IPS-18a (cell line): ENCODE results near the gene LRIG1.

Source experiments
- H3K27ac ChIP-seq: one replicate; pipeline ENCODE4 v1.5.1; 2013; ENCODE audit warnings: low read length
- H3K27me3 ChIP-seq: one replicate; pipeline ENCODE4 v1.6.1; 2013; ENCODE audit warnings: mild to moderate bottlenecking, low read length; ENCODE audit not compliant: control insufficient read depth, insufficient read depth
- H3K36me3 ChIP-seq: one replicate; pipeline ENCODE4 v1.6.1; 2013; ENCODE audit warnings: low read depth, low read length; ENCODE audit not compliant: control insufficient read depth
- H3K4me1 ChIP-seq: one replicate; pipeline ENCODE4 v1.6.1; 2013; ENCODE audit warnings: low read depth, low read length; ENCODE audit not compliant: control insufficient read depth
- H3K4me3 ChIP-seq: one replicate; pipeline ENCODE4 v1.5.1; 2013; ENCODE audit warnings: low read length
- H3K9ac ChIP-seq: one replicate; pipeline ENCODE4 v1.6.1; 2013; ENCODE audit warnings: mild to moderate bottlenecking, low read length, moderate library complexity
- H3K9me3 ChIP-seq: one replicate; pipeline ENCODE4 v1.6.1; 2013; ENCODE audit warnings: low read depth, low read length; ENCODE audit not compliant: control insufficient read depth

LRIG1 gene

GRCh38 chr3:66484106-66484844, 16.5 kb downstream of the LRIG1 start:
- H3K4me3 ChIP-seq = no peak overlapping the region
- H3K27ac ChIP-seq = no peak overlapping the region
- no peaks in the 10 kb centered on the region for H3K9me3 ChIP-seq
- H3K36me3 ChIP-seq = no peaks in the 10 kb centered on the region
- H3K27me3 ChIP-seq = no peaks in the 10 kb centered on the region
- H3K4me1 ChIP-seq = peaks cover 84% of the 10 kb centered on the region
- H3K9ac ChIP-seq = no peak overlapping the region

DNA sequence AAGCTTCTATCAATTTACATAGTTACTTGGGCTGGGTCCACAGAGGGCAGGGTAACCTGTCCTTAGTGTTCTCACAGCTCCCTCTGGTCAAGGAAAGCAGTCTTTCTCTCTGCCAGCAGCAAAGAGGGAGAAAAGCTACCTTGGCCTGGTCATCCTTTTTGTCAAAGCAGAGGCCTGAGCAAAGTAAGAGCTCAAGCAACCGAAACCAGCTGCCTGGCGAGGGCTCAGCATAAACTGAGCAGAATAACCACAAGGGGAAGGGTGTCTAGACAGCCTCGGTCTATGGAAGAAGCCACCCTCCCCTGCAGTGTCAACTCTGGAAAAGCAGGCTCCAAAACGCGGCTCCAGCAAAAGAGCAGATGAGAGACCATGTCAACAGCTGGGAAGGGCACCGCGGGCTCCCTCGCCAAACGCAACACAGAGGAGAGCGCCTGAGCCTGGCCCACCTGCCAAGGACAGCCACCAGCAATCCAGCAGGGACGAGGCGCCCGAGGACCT, 17.4 kb downstream of the LRIG1 start:
- Histone ChIP-seq H3K27ac (no peak overlapping the region), H3K4me1 (peaks cover 89% of the 10 kb centered on the region), H3K9ac (no peak overlapping the region), H3K4me3 (no peak overlapping the region), H3K36me3 (no peaks in the 10 kb centered on the region), H3K9me3 (no peaks in the 10 kb centered on the region), H3K27me3 (no peaks in the 10 kb centered on the region)

DNA sequence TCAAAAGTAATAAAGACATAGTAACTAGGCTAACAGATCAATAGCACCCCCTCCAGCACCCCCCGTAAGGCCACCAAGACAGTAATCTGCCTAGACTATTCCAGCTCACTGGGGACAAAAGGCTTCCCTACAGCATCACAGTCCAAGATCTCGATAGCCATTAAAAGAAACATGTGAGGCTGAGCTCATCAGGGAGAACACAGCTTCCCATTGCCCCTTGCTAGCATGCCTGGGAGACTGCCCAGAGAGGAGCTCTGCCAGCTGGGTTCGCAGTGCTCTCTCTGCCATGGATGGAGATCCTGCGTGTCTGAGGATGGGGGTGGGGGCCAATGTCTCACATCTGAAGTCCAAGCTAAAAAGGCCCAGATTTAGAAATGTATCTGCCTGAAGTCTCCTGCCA, 17.8 kb downstream of the LRIG1 start:
- Histone ChIP-seq H3K4me1 (peaks cover 91% of the 10 kb centered on the region), H3K36me3 (no peaks in the 10 kb centered on the region), H3K27me3 (no peaks in the 10 kb centered on the region), H3K9ac (no peak overlapping the region), H3K27ac (no peak overlapping the region), H3K4me3 (no peak overlapping the region), H3K9me3 (no peaks in the 10 kb centered on the region)

GRCh38 chr3:66482018-66482404, 18.8 kb downstream of the LRIG1 start:
- Histone ChIP-seq H3K36me3 (no peaks in the 10 kb centered on the region), H3K9ac (no peak overlapping the region), H3K4me1 (peaks cover 93% of the 10 kb centered on the region), H3K27me3 (no peaks in the 10 kb centered on the region), H3K9me3 (no peaks in the 10 kb centered on the region), H3K27ac (no peak overlapping the region), H3K4me3 (no peak overlapping the region)

GRCh38 chr3:66481071-66482017, 19.5 kb downstream of the LRIG1 start:
- no peak overlapping the region for H3K9ac ChIP-seq
- no peaks in the 10 kb centered on the region for H3K27me3 ChIP-seq
- no peaks in the 10 kb centered on the region for H3K36me3 ChIP-seq
- H3K4me3 ChIP-seq = no peak overlapping the region
- H3K27ac ChIP-seq = no peak overlapping the region
- H3K4me1 ChIP-seq = peaks cover 93% of the 10 kb centered on the region
- no peaks in the 10 kb centered on the region for H3K9me3 ChIP-seq

DNA sequence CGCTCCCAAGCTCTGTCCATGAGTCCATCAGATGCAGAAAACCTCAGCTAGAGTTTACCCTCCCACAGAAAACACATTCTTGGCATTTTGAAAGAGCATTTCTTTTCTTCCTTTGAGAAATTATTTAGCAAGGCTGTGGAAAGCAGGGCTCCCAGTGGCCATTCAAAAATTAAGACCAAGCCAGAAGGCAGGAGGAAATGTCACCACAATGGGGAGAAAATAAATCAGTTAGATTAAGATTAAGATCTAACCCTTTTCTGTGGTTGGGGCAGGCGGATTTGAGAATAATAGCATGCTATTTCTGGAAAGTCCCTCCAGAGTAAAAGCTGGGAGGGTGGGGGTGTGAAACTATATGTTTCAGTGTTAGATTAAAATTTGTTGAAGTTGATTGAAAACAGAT, 20.2 kb downstream of the LRIG1 start:
- peaks cover 94% of the 10 kb centered on the region for H3K4me1 ChIP-seq
- no peaks in the 10 kb centered on the region for H3K36me3 ChIP-seq
- H3K9me3 ChIP-seq = no peaks in the 10 kb centered on the region
- no peaks in the 10 kb centered on the region for H3K27me3 ChIP-seq
- no peak overlapping the region for H3K9ac ChIP-seq
- H3K4me3 ChIP-seq = no peak overlapping the region
- H3K27ac ChIP-seq = no peak overlapping the region

- Histone ChIP-seq H3K4me3 (no peak overlapping the region), H3K9ac (no peak overlapping the region), H3K9me3 (no peaks in the 10 kb centered on the region), H3K36me3 (no peaks in the 10 kb centered on the region), H3K4me1 (peaks cover 98% of the 10 kb centered on the region), H3K27ac (no peak overlapping the region), H3K27me3 (no peaks in the 10 kb centered on the region)
Observed at GRCh38 chr3:66479532-66479947, 21.3 kb downstream of the LRIG1 start.

DNA sequence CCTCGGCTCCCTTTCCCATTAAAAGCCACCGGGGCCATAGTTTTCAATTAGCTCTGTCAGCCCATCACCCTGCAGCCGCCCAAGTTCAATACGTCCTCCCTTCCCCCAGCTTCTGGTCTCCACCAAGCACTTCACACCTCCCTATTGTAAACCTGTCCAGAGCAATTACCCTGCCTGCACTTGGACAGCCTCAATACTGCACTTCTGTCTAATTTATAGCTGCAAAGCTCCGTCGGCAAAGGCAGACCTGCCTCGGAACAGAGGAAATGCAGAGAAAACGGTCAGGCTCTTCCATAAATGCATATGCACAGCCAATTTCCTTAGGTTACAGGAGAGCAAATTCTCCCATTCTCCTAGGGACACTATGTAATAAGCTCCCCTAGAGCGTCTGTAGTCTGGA, 21.9 kb downstream of the LRIG1 start:
- no peaks in the 10 kb centered on the region for H3K36me3 ChIP-seq
- no peaks in the 10 kb centered on the region for H3K27me3 ChIP-seq
- H3K27ac ChIP-seq = no peak overlapping the region
- H3K9ac ChIP-seq = no peak overlapping the region
- peaks cover 96% of the 10 kb centered on the region for H3K4me1 ChIP-seq
- no peaks in the 10 kb centered on the region for H3K9me3 ChIP-seq
- H3K4me3 ChIP-seq = no peak overlapping the region

DNA sequence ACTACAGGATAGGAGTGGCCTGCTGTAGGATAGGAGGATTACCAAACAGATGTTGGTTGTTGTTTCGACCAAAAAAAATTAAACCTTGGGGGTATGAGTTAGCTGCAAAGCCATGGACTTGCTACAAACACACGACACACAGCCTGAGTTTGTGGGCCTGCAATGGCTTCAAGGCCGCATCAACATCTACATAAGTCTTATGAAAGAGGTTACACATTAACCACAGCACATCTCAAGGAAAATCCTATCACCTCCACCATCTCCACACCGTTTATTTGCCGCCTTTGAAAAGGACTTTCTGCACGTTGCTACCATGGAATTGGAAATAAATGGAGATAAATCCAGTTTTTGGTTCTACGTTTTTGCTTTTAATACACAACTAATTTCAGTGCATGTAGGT, 23.0 kb downstream of the LRIG1 start:
- Histone ChIP-seq H3K4me3 (no peak overlapping the region), H3K9ac (no peak overlapping the region), H3K9me3 (no peaks in the 10 kb centered on the region), H3K27ac (no peak overlapping the region), H3K36me3 (no peaks in the 10 kb centered on the region), H3K4me1 (peaks cover 96% of the 10 kb centered on the region), H3K27me3 (no peaks in the 10 kb centered on the region)

GRCh38 chr3:66476852-66477381, 23.9 kb downstream of the LRIG1 start:
- Histone ChIP-seq H3K4me3 (no peak overlapping the region), H3K27me3 (no peaks in the 10 kb centered on the region), H3K27ac (no peak overlapping the region), H3K9me3 (no peaks in the 10 kb centered on the region), H3K4me1 (peaks cover 94% of the 10 kb centered on the region), H3K36me3 (no peaks in the 10 kb centered on the region), H3K9ac (no peak overlapping the region)

- Histone ChIP-seq H3K36me3 (no peaks in the 10 kb centered on the region), H3K9ac (no peak overlapping the region), H3K9me3 (no peaks in the 10 kb centered on the region), H3K4me3 (no peak overlapping the region), H3K27ac (no peak overlapping the region), H3K4me1 (peaks cover 94% of the 10 kb centered on the region), H3K27me3 (no peaks in the 10 kb centered on the region)
Observed at GRCh38 chr3:66475386-66476020, 25.3 kb downstream of the LRIG1 start.
